Osteocyte (in vitro differentiated cells): ENCODE data around the gene HERC3. TPM values are rescaled to one million over a fixed set of nuclear protein-coding genes. Genes with fewer than 3 reads are reported as not detected.

Source experiments
- DNase-seq: peaks from one replicate; pipeline ENCODE4 v3.0.0; 2021; ENCODE audit warnings: mixed read lengths; ENCODE audit not compliant: unreplicated experiment; ENCODE audit errors: extremely low spot score
- H3K27ac Mint-ChIP-seq: one replicate; pipeline ENCODE4 v1.8.0; 2021; ENCODE audit warnings: mild to moderate bottlenecking, mixed read lengths; ENCODE audit not compliant: unreplicated experiment
- H3K27me3 Mint-ChIP-seq: one replicate; pipeline ENCODE4 v1.8.0; 2021; ENCODE audit warnings: mixed read lengths; ENCODE audit not compliant: unreplicated experiment
- H3K36me3 Mint-ChIP-seq: one replicate; pipeline ENCODE4 v1.8.0; 2021; ENCODE audit warnings: mixed read lengths; ENCODE audit not compliant: unreplicated experiment
- H3K4me1 Mint-ChIP-seq: one replicate; pipeline ENCODE4 v1.8.0; 2021; ENCODE audit warnings: mixed read lengths; ENCODE audit not compliant: unreplicated experiment
- H3K4me3 Mint-ChIP-seq: one replicate; pipeline ENCODE4 v1.8.0; 2021; ENCODE audit warnings: mild to moderate bottlenecking, moderate library complexity, mixed read lengths; ENCODE audit not compliant: unreplicated experiment
- H3K9me3 Mint-ChIP-seq: one replicate; pipeline ENCODE4 v1.8.0; 2021; ENCODE audit warnings: mixed read lengths; ENCODE audit not compliant: unreplicated experiment
- total RNA-seq: library from RNA; stranded (reverse); gene quantifications from 2 replicates; pipeline ENCODE4 v1.2.1, GENCODE V29; 2021
- TF ChIP-seq, protein P1 (sequence below): fragments of 200-600 bp; sonication (generic); IDR thresholded peaks from 2 replicates; pipeline ENCODE4 v1.5.0; 2021; ENCODE audit warnings: antibody characterized with exemption, mild to moderate bottlenecking, moderate library complexity

HERC3 gene
- total RNA-seq, 1 donor from 2014 or later = 15.4 TPM

DNA sequence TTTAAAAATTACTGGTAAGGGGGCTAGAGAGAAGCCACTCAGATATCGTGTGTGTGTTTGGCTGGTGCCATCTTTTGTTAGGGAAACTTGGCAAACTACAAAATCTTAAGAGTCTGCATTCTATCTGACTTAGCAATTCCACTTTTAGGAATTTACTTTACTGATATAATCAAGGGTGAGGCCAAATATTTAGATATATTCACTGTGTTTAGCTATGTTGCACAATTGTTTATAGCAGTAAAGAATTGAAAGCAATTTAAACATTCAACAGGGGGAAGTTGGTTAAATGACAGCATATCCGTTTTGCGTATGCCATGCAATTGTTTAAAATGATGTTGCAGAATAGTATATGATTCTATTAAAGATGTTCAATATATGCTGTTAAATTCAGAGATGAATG is 6.4 kb upstream of the HERC3 start:
- Mint-ChIP-seq H3K27ac (no peak overlapping the region), H3K4me1 (no peaks in the 10 kb centered on the region), H3K27me3 (no peaks in the 10 kb centered on the region), H3K4me3 (no peak overlapping the region), H3K9me3 (no peaks in the 10 kb centered on the region), H3K36me3 (no peaks in the 10 kb centered on the region)
- TF ChIP-seq, protein P1, sequence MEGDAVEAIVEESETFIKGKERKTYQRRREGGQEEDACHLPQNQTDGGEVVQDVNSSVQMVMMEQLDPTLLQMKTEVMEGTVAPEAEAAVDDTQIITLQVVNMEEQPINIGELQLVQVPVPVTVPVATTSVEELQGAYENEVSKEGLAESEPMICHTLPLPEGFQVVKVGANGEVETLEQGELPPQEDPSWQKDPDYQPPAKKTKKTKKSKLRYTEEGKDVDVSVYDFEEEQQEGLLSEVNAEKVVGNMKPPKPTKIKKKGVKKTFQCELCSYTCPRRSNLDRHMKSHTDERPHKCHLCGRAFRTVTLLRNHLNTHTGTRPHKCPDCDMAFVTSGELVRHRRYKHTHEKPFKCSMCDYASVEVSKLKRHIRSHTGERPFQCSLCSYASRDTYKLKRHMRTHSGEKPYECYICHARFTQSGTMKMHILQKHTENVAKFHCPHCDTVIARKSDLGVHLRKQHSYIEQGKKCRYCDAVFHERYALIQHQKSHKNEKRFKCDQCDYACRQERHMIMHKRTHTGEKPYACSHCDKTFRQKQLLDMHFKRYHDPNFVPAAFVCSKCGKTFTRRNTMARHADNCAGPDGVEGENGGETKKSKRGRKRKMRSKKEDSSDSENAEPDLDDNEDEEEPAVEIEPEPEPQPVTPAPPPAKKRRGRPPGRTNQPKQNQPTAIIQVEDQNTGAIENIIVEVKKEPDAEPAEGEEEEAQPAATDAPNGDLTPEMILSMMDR = no peak
- DNase-seq = no peak

DNA sequence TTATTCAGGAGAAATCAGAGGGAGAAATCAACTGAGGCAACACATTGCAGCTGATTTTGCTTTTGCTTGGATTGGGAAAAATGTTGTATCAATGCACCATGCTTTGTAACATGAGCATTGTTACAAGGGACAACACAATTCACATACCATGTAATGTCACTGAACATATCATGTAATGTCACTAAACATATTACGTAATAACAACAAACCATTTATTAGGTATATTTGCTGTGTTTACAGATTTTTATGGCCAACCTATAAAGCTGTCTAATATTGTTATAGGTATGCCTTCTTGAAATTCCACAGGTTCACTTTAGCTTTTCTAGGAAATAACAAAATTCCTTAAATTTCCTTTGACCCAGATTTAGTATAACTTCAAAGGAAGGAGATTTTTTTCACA is 5.0 kb upstream of the HERC3 start:
- Mint-ChIP-seq H3K27ac (no peak overlapping the region), H3K36me3 (no peaks in the 10 kb centered on the region), H3K4me3 (no peak overlapping the region), H3K9me3 (no peaks in the 10 kb centered on the region), H3K4me1 (peaks cover 8% of the 10 kb centered on the region), H3K27me3 (no peaks in the 10 kb centered on the region)
- TF ChIP-seq, protein P1 = no peak
- no peak for DNase-seq

DNA sequence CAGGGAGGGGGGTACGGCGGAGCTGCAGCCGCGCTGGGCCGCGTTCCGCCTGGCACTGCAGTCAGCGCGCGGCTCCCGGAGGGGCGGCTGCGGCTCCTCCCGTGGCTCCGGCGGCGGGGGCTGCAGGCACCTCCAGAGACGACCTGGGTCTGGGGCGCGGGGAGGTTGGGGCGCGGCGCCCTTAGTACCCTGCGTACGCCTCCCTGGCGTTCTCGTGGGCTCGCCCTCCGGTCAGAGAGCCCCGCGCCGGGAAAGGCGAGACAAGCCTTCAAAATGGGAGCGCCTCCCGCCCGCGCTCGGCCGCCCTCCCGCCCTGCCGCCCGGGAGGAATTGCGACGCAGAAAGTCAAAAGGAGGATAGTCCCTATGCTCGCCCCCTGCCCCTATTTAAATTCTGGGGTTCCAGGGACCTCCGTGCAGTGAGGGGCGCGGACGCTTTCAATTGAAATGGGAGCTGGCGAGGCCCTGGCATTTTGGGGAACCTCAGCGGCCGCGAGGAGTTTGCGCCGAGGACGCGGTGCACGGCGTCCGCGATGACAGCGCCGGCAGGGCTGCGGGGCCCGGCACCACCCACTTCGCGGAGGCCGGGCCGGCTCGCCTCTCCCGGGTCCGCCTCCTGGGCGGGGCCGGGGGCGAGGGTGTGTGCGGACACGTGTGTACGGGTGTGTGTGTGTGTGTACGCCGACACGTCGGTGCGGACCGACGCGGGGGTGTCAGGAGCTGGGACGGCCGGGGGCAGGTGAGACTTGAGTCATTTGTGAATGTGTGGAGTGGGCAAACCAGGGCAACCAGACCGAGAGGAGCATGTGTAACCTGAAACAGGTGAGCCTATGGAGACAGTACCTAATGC is 544 bp downstream of the HERC3 start:
- no peaks in the 10 kb centered on the region for H3K9me3 Mint-ChIP-seq
- no peaks in the 10 kb centered on the region for H3K27me3 Mint-ChIP-seq
- H3K4me3 Mint-ChIP-seq = peak overlapping the region; percentile 95
- peaks cover 14% of the 10 kb centered on the region for H3K36me3 Mint-ChIP-seq
- DNase-seq = peak; percentile 88
- peak overlapping the region; percentile 39 for H3K27ac Mint-ChIP-seq
- peaks cover 12% of the 10 kb centered on the region for H3K4me1 Mint-ChIP-seq
- TF ChIP-seq, protein P1 = no peak

DNA sequence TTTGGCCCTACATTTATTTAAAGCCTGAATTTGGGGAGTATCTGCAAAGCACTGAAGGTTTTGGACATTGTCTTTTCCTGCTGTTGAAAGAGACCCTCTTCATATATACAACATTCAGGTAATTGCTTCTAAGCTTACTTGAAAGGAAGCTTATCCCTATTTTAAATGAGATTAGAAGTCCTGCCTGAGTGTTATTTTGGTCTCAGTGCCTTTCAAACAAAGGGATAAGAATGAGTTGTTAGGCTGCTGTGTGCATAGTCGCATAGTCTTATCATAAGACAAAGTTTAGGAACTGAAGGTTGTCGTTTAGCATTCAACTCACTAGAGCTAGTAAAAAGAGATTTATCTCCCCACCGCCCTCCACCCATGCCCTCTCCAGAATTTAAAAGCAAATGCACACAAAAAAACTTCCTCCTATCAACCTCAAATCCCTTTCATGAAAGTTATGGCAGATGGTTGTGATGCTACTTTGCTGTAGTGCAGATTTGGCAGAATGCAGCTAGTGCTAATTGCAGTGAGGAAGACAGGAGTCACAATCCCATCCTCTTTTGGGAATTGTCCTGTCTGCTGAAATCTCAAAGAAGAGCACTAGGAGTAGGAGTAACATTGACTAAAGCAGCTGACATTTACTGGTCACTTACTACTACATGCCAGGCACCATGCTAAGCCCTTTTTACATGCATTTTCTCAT is 5.8 kb downstream of the HERC3 start:
- H3K9me3 Mint-ChIP-seq = no peaks in the 10 kb centered on the region
- peaks cover 16% of the 10 kb centered on the region for H3K36me3 Mint-ChIP-seq
- TF ChIP-seq, protein P1 = no peak

DNA sequence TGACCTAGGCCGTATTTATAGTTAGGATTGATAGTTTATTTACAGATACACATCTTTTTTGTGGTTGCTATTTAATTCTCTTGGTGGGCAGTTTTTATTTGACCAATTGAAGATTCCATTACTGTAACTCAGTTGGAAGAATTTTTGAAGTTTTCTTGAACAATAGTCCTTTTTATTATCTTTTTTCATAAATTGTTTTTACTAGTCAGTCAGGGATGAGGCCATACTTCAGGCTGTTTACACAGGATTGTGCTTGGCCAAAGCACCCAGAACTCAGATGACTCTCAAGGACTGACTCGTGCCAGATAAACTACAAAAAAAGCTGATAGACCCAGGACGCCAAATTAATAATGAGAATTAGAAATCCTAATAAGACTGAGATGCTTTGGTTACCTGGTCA is 7.0 kb downstream of the HERC3 start:
- H3K4me3 Mint-ChIP-seq = no peak overlapping the region
- H3K36me3 Mint-ChIP-seq = peaks cover 16% of the 10 kb centered on the region
- H3K4me1 Mint-ChIP-seq = peaks cover 17% of the 10 kb centered on the region
- DNase-seq = no peak
- no peaks in the 10 kb centered on the region for H3K9me3 Mint-ChIP-seq
- H3K27ac Mint-ChIP-seq = peak overlapping the region; percentile 15
- TF ChIP-seq, protein P1 = no peak
- no peaks in the 10 kb centered on the region for H3K27me3 Mint-ChIP-seq

More for the DNA sequence above, 5.8 kb downstream of the HERC3 start:
- no peak for DNase-seq
- Mint-ChIP-seq H3K27me3 (no peaks in the 10 kb centered on the region), H3K4me3 (no peak overlapping the region), H3K27ac (no peak overlapping the region), H3K4me1 (peaks cover 21% of the 10 kb centered on the region)
